Smooth muscle cell (in vitro differentiated cells): Measurements from ENCODE around the gene SLC35G2. TPM values are rescaled to one million over a fixed set of nuclear protein-coding genes. Genes with fewer than 3 reads are reported as not detected.

Experiments used
- DNase-seq: peaks from one replicate; lab custom pipeline; 2025; ENCODE audit not compliant: unreplicated experiment; lab: John Stamatoyannopoulos, UW
- H2AFZ ChIP-seq: fragments of 200-600 bp; sonication (generic); 2 replicates; pipeline ENCODE4 v1.6.0; 2016; ENCODE audit warnings: antibody characterized with exemption, low read depth, mild to moderate bottlenecking
- H3F3A ChIP-seq: fragments of 200-600 bp; sonication (generic); 2 replicates; pipeline ENCODE4 v1.6.0; 2017; ENCODE audit warnings: antibody characterized with exemption, low read depth
- H3K27ac ChIP-seq: fragments of 200-600 bp; sonication (generic); 2 replicates; pipeline ENCODE4 v1.5.1; 2016; ENCODE audit warnings: low read depth, mild to moderate bottlenecking
- H3K27me3 ChIP-seq: fragments of 200-600 bp; sonication (generic); 2 replicates; pipeline ENCODE4 v1.6.1; 2016; ENCODE audit warnings: low read depth, mild to moderate bottlenecking
- H3K36me3 ChIP-seq: fragments of 200-600 bp; sonication (generic); 2 replicates; pipeline ENCODE4 v1.5.1; 2016; ENCODE audit warnings: low read depth
- H3K4me1 ChIP-seq: fragments of 200-600 bp; sonication (generic); 2 replicates; pipeline ENCODE4 v1.5.1; 2016; ENCODE audit warnings: low read depth
- H3K4me2 ChIP-seq: fragments of 200-600 bp; sonication (generic); 2 replicates; pipeline ENCODE4 v1.6.0; 2016; ENCODE audit warnings: mild to moderate bottlenecking
- H3K4me3 ChIP-seq: fragments of 200-600 bp; sonication (generic); 2 replicates; pipeline ENCODE4 v1.5.1; 2016; ENCODE audit warnings: mild to moderate bottlenecking
- H3K79me2 ChIP-seq: fragments of 200-600 bp; sonication (generic); 2 replicates; pipeline ENCODE4 v1.6.0; 2016; ENCODE audit warnings: low read depth, mild to moderate bottlenecking
- H3K9ac ChIP-seq: fragments of 200-600 bp; sonication (generic); 2 replicates; pipeline ENCODE4 v1.6.0; 2016; ENCODE audit warnings: low read depth
- H3K9me3 ChIP-seq: fragments of 200-600 bp; sonication (generic); replicated peaks from 2 replicates; pipeline ENCODE4 v1.5.1; 2016; ENCODE audit warnings: low read depth
- H4K20me1 ChIP-seq: fragments of 200-600 bp; sonication (generic); 2 replicates; pipeline ENCODE4 v1.6.0; 2016; ENCODE audit warnings: low read depth
- WGBS: methylation state at CpG from one replicate; pipeline ENCODE4 v1.1.7; 2016; ENCODE audit warnings: low lambda C conversion rate; 5-methylcytosine and 5-hydroxymethylcytosine counted together
- polyA plus RNA-seq: library from polyadenylated mRNA; unstranded; fragments of >200 nt; fragmentation: Nextera tagmentation; extraction: Ambion mirVana; gene quantifications from 2 replicates; pipeline ENCODE4 v1.2.1, GENCODE V29; 2016
- total RNA-seq: library from RNA; depleted of rRNA; stranded (reverse); fragments of >200 nt; gene quantifications from 2 replicates; pipeline ENCODE4 v1.2.3, GENCODE V29; 2014
- TF ChIP-seq, protein P1 (sequence below): fragments of 200-600 bp; sonication (generic); IDR thresholded peaks from 2 replicates; pipeline ENCODE4 v1.5.1; 2017; ENCODE audit warnings: borderline replicate concordance, mild to moderate bottlenecking, antibody characterized with exemption; ENCODE audit not compliant: insufficient read depth, poor library complexity, severe bottlenecking

The SLC35G2 gene
- total RNA-seq (5.5 and 7.4 TPM in 2 replicates), polyA plus RNA-seq (5.1 and 5.9 TPM in 2 replicates)

DNA sequence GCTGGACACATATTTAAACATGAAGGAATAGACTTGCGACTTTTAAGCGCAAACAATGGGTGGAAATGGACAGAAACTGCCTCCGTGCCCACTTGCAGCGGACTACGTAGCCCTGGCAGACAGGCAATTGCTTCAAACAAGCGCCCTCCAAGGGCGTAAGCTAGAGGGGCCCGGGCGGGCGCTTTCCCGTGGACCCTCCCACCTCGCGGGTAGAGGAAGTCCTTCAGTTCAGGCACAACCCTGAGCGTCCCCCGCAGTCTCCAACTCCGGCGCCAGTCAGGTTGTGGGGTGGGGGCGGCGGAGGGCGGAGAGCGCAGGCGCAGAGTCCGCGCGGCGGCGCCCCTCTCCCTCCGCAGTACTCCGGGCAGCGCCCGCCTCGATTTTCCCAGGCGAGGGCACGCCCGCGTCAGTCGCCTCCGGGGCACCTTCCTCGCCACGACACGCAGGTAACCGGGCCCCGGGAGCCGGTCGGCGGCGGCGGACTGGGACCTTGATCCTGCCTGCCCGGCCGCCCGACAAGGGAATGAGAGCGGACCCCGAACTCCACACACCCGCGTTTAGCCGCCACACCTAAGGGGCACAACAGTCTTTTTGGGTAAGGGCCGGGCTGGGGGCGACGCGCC, at the start of gene SLC35G2:
SLC35G2 (plus strand) TSS at position 358 of the 623 bp plus-strand sequence. CDS start 35,335 bp downstream, outside the sequence.
- no peak within 1 kb of the TSS for H3K27ac ChIP-seq
- WGBS, result 2% methylated on average over 56 of the region's 60 CpGs
- H3K9ac ChIP-seq, result peak within 1 kb of the TSS; percentile 20
- peak within 1 kb of the TSS; percentile 91 for H2AFZ ChIP-seq
- H3K4me1 ChIP-seq, result no peaks in the 10 kb centered on the region
- no peak for DNase-seq
- no peaks in the 10 kb centered on the region for H3K9me3 ChIP-seq
- peaks cover 13% of the 10 kb centered on the region for H3K79me2 ChIP-seq
- H3K27me3 ChIP-seq, result no peaks in the 10 kb centered on the region
- no peaks in the 10 kb centered on the region for H3F3A ChIP-seq
- H3K4me2 ChIP-seq, result peak within 1 kb of the TSS; percentile 98
- H3K36me3 ChIP-seq, result no peaks in the 10 kb centered on the region
- peaks cover 5% of the 10 kb centered on the region for H4K20me1 ChIP-seq
- peak within 1 kb of the TSS; percentile 69 for H3K4me3 ChIP-seq
- TF ChIP-seq, protein P1, sequence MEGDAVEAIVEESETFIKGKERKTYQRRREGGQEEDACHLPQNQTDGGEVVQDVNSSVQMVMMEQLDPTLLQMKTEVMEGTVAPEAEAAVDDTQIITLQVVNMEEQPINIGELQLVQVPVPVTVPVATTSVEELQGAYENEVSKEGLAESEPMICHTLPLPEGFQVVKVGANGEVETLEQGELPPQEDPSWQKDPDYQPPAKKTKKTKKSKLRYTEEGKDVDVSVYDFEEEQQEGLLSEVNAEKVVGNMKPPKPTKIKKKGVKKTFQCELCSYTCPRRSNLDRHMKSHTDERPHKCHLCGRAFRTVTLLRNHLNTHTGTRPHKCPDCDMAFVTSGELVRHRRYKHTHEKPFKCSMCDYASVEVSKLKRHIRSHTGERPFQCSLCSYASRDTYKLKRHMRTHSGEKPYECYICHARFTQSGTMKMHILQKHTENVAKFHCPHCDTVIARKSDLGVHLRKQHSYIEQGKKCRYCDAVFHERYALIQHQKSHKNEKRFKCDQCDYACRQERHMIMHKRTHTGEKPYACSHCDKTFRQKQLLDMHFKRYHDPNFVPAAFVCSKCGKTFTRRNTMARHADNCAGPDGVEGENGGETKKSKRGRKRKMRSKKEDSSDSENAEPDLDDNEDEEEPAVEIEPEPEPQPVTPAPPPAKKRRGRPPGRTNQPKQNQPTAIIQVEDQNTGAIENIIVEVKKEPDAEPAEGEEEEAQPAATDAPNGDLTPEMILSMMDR, result no peak

DNA sequence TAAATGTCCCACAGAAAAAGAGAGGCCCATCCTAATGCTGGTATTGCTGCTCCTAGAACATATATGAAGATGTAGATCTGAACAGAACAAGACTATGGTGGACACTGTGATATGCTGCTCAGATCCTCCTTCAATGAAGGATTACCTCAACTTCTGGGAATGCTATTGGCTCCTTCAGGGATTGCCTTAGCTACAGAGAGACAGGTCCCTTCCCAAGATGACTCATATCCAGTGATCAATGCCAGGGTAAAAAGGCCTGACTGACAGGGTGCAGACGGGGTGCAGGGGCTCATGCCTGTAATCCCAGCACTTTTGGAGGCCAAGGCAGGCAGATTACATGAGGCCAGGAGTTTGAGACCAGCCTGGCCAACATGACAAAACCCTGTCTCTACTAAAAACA, 46.2 kb upstream of the SLC35G2 start:
- Histone ChIP-seq H3K27ac (no peak overlapping the region), H3K4me1 (no peaks in the 10 kb centered on the region), H3K4me2 (no peak overlapping the region), H3K27me3 (no peaks in the 10 kb centered on the region), H4K20me1 (no peaks in the 10 kb centered on the region), H3F3A (no peaks in the 10 kb centered on the region), H3K36me3 (no peaks in the 10 kb centered on the region), H2AFZ (no peak overlapping the region), H3K4me3 (no peak overlapping the region), H3K79me2 (no peaks in the 10 kb centered on the region), H3K9ac (no peak overlapping the region), H3K9me3 (no peaks in the 10 kb centered on the region)
- 33% methylated on average over 1 of the region's 1 CpG for WGBS
- no peak for DNase-seq
- TF ChIP-seq, protein P1, result no peak

DNA sequence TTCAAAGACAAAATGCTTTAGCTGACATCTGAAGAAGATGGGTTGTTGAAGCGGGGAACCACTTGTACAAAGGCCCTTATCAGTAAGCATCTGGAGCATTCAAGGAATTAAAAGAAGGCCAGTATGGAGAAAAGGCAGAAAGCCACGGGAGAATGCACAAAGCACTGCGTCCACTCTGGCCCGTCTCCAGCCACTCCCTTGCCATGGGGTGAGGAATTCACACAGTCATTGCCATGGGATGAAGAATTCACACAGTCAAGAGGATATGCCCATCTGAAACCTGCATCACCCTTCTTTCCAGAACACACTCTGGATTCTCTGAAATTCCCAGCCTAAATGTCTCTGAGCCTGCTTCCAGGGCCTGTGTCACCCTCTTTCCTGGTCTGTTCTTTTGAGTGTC, 40.1 kb upstream of the SLC35G2 start:
- 69% methylated on average over 4 of the region's 4 CpGs for WGBS
- no peak overlapping the region for H2AFZ ChIP-seq

More for the DNA sequence above, 40.1 kb upstream of the SLC35G2 start:
- no peaks in the 10 kb centered on the region for H3K9me3 ChIP-seq
- no peaks in the 10 kb centered on the region for H3K36me3 ChIP-seq
- H4K20me1 ChIP-seq, result no peaks in the 10 kb centered on the region
- H3K27ac ChIP-seq, result no peak overlapping the region
- H3F3A ChIP-seq, result no peaks in the 10 kb centered on the region
- H3K4me3 ChIP-seq, result no peak overlapping the region
- TF ChIP-seq, protein P1, result no peak
- no peak overlapping the region for H3K4me2 ChIP-seq
- DNase-seq, result no peak
- H3K4me1 ChIP-seq, result no peaks in the 10 kb centered on the region
- no peaks in the 10 kb centered on the region for H3K79me2 ChIP-seq
- no peak overlapping the region for H3K9ac ChIP-seq
- no peaks in the 10 kb centered on the region for H3K27me3 ChIP-seq
